SK-N-SH (cell line): ENCODE data around the gene CACNA2D4. TPM values are rescaled to one million over a fixed set of nuclear protein-coding genes. Genes with fewer than 3 reads are reported as not detected.

Source experiments
- CTCF ChIA-PET: fragments of 300-600, 350-600 bp; formaldehyde crosslinking; extraction: SDS; loops from one replicate; lab custom pipeline; 2021; lab: Yijun Ruan, JAX
- POLR2A ChIA-PET: fragments of 350-600 bp; sonication (Branson Sonifier 250); formaldehyde crosslinking; extraction: SDS; loops from one replicate; lab custom pipeline; 2020; ENCODE audit warnings: antibody characterized with exemption, inconsistent platforms; lab: Yijun Ruan, JAX
- DNase-seq: peaks from one replicate; pipeline ENCODE4 v3.0.0; 2012
- H2AFZ ChIP-seq: fragments of 200-600 bp; sonication (generic); 2 replicates; pipeline ENCODE4 v1.8.1; 2016; ENCODE audit warnings: antibody characterized with exemption, mild to moderate bottlenecking, low read depth
- H3F3A ChIP-seq: fragments of 200-600 bp; sonication (generic); replicated peaks from 2 replicates; pipeline ENCODE3; 2016; ENCODE audit warnings: antibody characterized with exemption, mild to moderate bottlenecking; ENCODE audit not compliant: insufficient read depth
- H3K27ac ChIP-seq, 2 experiments: fragments of 200-500 bp in 1 of 2; fragments of 200-600 bp in 1 of 2; sonication (Bioruptor generic) in 1 of 2; sonication (generic), shearing (Covaris generic) in 1 of 2; 2 replicates each; pipeline versions ENCODE4 v1.5.1 to v1.6.1; 2014 to 2016; ENCODE audit warnings: low read depth in 2 of 2, inconsistent platforms in 1 of 2, low read length in 1 of 2, mild to moderate bottlenecking in 1 of 2, mixed read lengths in 1 of 2
- H3K27me3 ChIP-seq: fragments of 200-600 bp; sonication (generic), shearing (Covaris generic); 2 replicates; pipeline ENCODE4 v1.6.1; 2016; ENCODE audit warnings: mixed run types; ENCODE audit not compliant: insufficient read depth
- H3K36me3 ChIP-seq, 2 experiments: fragments of 200-500 bp in 1 of 2; fragments of 200-600 bp in 1 of 2; sonication (Bioruptor generic) in 1 of 2; sonication (generic) in 1 of 2; replicated peaks in 1 of 2; 2 replicates each; pipeline versions ENCODE3 to v1.5.1; 2014 to 2016; ENCODE audit warnings: low read length in 1 of 2, mild to moderate bottlenecking in 1 of 2; ENCODE audit not compliant: insufficient read depth in 2 of 2, control insufficient read depth in 1 of 2
- H3K4me1 ChIP-seq, 2 experiments: fragments of 200-500 bp in 1 of 2; fragments of 200-600 bp in 1 of 2; sonication (Bioruptor generic) in 1 of 2; sonication (generic), shearing (Covaris generic) in 1 of 2; 2 replicates each; pipeline versions ENCODE4 v1.5.1 to v1.6.1; 2014 to 2016; ENCODE audit warnings: low read depth in 1 of 2, low read length in 1 of 2, mixed run types in 1 of 2; ENCODE audit not compliant: insufficient read depth in 2 of 2, control insufficient read depth in 1 of 2
- H3K4me2 ChIP-seq: fragments of 200-600 bp; sonication (generic), shearing (Covaris generic); 2 replicates; pipeline ENCODE4 v1.6.1; 2017; ENCODE audit warnings: mixed run types
- H3K4me3 ChIP-seq, 2 experiments: fragments of 200-500 bp in 1 of 2; fragments of 200-600 bp in 1 of 2; sonication (Bioruptor generic) in 1 of 2; sonication (generic), shearing (Covaris generic) in 1 of 2; 2 replicates each; pipeline versions ENCODE4 v1.5.1 to v1.8.1; 2014 to 2016; ENCODE audit warnings: low read depth in 2 of 2, inconsistent platforms in 1 of 2, low read length in 1 of 2, mild to moderate bottlenecking in 1 of 2, mixed read lengths in 1 of 2, moderate library complexity in 1 of 2
- H3K79me2 ChIP-seq: fragments of 200-600 bp; sonication (generic); 2 replicates; pipeline ENCODE4 v1.8.1; 2017; ENCODE audit warnings: mild to moderate bottlenecking; ENCODE audit not compliant: insufficient read depth
- H3K9ac ChIP-seq: fragments of 200-600 bp; sonication (generic); 2 replicates; pipeline ENCODE4 v1.6.1; 2017; ENCODE audit warnings: mixed run types
- H3K9me2 ChIP-seq: fragments of 200-600 bp; sonication (generic); 2 replicates; pipeline ENCODE4 v1.6.1; 2017; ENCODE audit warnings: mixed run types
- H3K9me3 ChIP-seq: fragments of 200-600 bp; sonication (generic); 2 replicates; pipeline ENCODE4 v1.6.1; 2017; ENCODE audit warnings: mixed run types, mild to moderate bottlenecking, moderate library complexity
- H4K20me1 ChIP-seq: fragments of 200-600 bp; sonication (generic); 2 replicates; pipeline ENCODE4 v1.6.1; 2017; ENCODE audit warnings: mild to moderate bottlenecking, mixed run types; ENCODE audit not compliant: insufficient read depth
- CHD2 ChIP-seq: fragments of 150-350 bp; IDR thresholded peaks from 2 replicates; pipeline ENCODE4 v1.6.1; 2018; ENCODE audit warnings: low read length; ENCODE audit not compliant: partially characterized antibody
- EZH2phosphoT487 ChIP-seq: fragments of 200-600 bp; sonication (generic); IDR thresholded peaks from 2 replicates; pipeline ENCODE4 v1.6.1; 2017; ENCODE audit warnings: low read depth, mixed run types, mild to moderate bottlenecking, antibody characterized with exemption, moderate library complexity, borderline replicate concordance
- GABPA ChIP-seq: IDR thresholded peaks from 2 replicates; pipeline ENCODE4 v1.4.0; 2012; ENCODE audit warnings: low read depth, mild to moderate bottlenecking
- MEF2A ChIP-seq: IDR thresholded peaks from 2 replicates; pipeline ENCODE4 v1.4.0; 2012; ENCODE audit warnings: low read depth, borderline replicate concordance
- MXI1 ChIP-seq: IDR thresholded peaks from 2 replicates; pipeline ENCODE4 v1.6.1; 2012; ENCODE audit warnings: mild to moderate bottlenecking, low read depth, low read length, improper control_type of control experiment
- NRF1 ChIP-seq: IDR thresholded peaks from 2 replicates; pipeline ENCODE4 v1.6.1; 2012; ENCODE audit warnings: low read depth, mild to moderate bottlenecking, low read length
- POLR2AphosphoS5 ChIP-seq: IDR thresholded peaks from 2 replicates; pipeline ENCODE4 v1.6.1; 2012; ENCODE audit warnings: low read depth, low read length
- RCOR1 ChIP-seq: fragments of 150-350 bp; IDR thresholded peaks from 2 replicates; pipeline ENCODE4 v1.6.1; 2017; ENCODE audit warnings: antibody characterized with exemption, low read length
- SIN3A ChIP-seq: IDR thresholded peaks from 2 replicates; pipeline ENCODE4 v1.6.1; 2012; ENCODE audit warnings: low read depth, mild to moderate bottlenecking, low read length, moderate library complexity, borderline replicate concordance
- TCF12 ChIP-seq: IDR thresholded peaks from 2 replicates; pipeline ENCODE4 v1.4.0; 2012
- TEAD4 ChIP-seq: IDR thresholded peaks from 2 replicates; pipeline ENCODE4 v1.4.0; 2012; ENCODE audit warnings: mild to moderate bottlenecking, borderline replicate concordance; ENCODE audit not compliant: insufficient read depth
- USF1 ChIP-seq: IDR thresholded peaks from 2 replicates; pipeline ENCODE4 v1.4.0; 2012; ENCODE audit warnings: low read depth, borderline replicate concordance
- USF2 ChIP-seq: fragments of 150-350 bp; IDR thresholded peaks from 2 replicates; pipeline ENCODE4 v1.6.1; 2017; ENCODE audit warnings: antibody characterized with exemption, low read length, low read depth, borderline replicate concordance
- WGBS: methylation state at CpG from one replicate; pipeline ENCODE4 v1.1.6; 2017; ENCODE audit warnings: low lambda C conversion rate; 5-methylcytosine and 5-hydroxymethylcytosine counted together
- polyA plus RNA-seq, 3 experiments: library from polyadenylated mRNA; depleted of rRNA; stranded (reverse); fragments of >200 nt; gene quantifications; 2 replicates each; pipeline ENCODE4 v1.2.3, GENCODE V29; 2012
- TF ChIP-seq, protein P1 (sequence below): IDR thresholded peaks from 2 replicates; pipeline ENCODE4 v1.4.0; 2012; ENCODE audit warnings: low read depth, borderline replicate concordance

Gene CACNA2D4
- polyA plus RNA-seq, 1 of the 3 experiments (the other 2 are of a cell fraction) = 0.02 TPM

- TF ChIP-seq MEF2A = no peak
- no peak for TF ChIP-seq EZH2phosphoT487
- TF ChIP-seq RCOR1 = no peak
- TF ChIP-seq CHD2 = no peak
- TF ChIP-seq GABPA = no peak
- no peak for TF ChIP-seq NRF1
- no peak for TF ChIP-seq MXI1
- TF ChIP-seq TEAD4 = no peak
- no peak for TF ChIP-seq USF1
- no peak for TF ChIP-seq SIN3A
- no peak for TF ChIP-seq POLR2AphosphoS5
- Histone ChIP-seq H3K79me2 (no peaks in the 10 kb centered on the region), H3K36me3 (no peaks in the 10 kb centered on the region), H2AFZ (no peak overlapping the region), H3K27ac (peak overlapping the region in 1 of 2 experiments; percentile 98; a peak in 2 of 4 replicates), H3K9me3 (no peaks in the 10 kb centered on the region), H3K4me3 (no peak overlapping the region), H3K4me2 (no peak overlapping the region), H3F3A (no peaks in the 10 kb centered on the region), H4K20me1 (no peaks in the 10 kb centered on the region), H3K27me3 (no peaks in the 10 kb centered on the region), H3K9ac (no peak overlapping the region), H3K9me2 (no peaks in the 10 kb centered on the region), H3K4me1 (peaks cover 4 to 69% of the 10 kb centered on the region in 2 experiments; a peak in 3 of 4 replicates)
- WGBS = 82% methylated on average over 11 of the region's 22 CpGs
- no peak for DNase-seq
- ChIA-PET POLR2A (no interaction called here), CTCF (interaction anchor here (4.5 kb wide), 1 partner anchor 104 kb away, joined by 35 read pairs; no protein-coding TSS in a partner anchor)
These were observed 83.0 kb downstream of the CACNA2D4 start for GRCh38 chr12:1835211-1836131.

GRCh38 chr12:1834186-1834925, 84.1 kb downstream of the CACNA2D4 start:
- H3K79me2 ChIP-seq = no peaks in the 10 kb centered on the region
- H3K27me3 ChIP-seq = no peaks in the 10 kb centered on the region
- no peaks in the 10 kb centered on the region for H3K9me2 ChIP-seq
- H3K4me1 ChIP-seq = peaks cover 4 to 73% of the 10 kb centered on the region in 2 experiments; a peak in 3 of 4 replicates
- no peak overlapping the region for H2AFZ ChIP-seq
- DNase-seq = no peak
- H3K4me3 ChIP-seq = no peak overlapping the region
- TF ChIP-seq, protein P1, sequence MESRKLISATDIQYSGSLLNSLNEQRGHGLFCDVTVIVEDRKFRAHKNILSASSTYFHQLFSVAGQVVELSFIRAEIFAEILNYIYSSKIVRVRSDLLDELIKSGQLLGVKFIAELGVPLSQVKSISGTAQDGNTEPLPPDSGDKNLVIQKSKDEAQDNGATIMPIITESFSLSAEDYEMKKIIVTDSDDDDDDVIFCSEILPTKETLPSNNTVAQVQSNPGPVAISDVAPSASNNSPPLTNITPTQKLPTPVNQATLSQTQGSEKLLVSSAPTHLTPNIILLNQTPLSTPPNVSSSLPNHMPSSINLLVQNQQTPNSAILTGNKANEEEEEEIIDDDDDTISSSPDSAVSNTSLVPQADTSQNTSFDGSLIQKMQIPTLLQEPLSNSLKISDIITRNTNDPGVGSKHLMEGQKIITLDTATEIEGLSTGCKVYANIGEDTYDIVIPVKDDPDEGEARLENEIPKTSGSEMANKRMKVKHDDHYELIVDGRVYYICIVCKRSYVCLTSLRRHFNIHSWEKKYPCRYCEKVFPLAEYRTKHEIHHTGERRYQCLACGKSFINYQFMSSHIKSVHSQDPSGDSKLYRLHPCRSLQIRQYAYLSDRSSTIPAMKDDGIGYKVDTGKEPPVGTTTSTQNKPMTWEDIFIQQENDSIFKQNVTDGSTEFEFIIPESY = no peak
- no peak for TF ChIP-seq TCF12
- TF ChIP-seq USF2 = no peak
- H3K36me3 ChIP-seq = no peaks in the 10 kb centered on the region
- WGBS = 56% methylated on average over 15 of the region's 34 CpGs
- no peak overlapping the region for H3K4me2 ChIP-seq
- POLR2A ChIA-PET = no interaction called here
- H3K9me3 ChIP-seq = no peaks in the 10 kb centered on the region
- CTCF ChIA-PET = interaction anchor here (1.3 kb wide), 1 partner anchor 106 kb away, joined by 8 read pairs; no protein-coding TSS in a partner anchor
- no peak overlapping the region for H3K27ac ChIP-seq
- H4K20me1 ChIP-seq = no peaks in the 10 kb centered on the region
- H3K9ac ChIP-seq = no peak overlapping the region
- no peaks in the 10 kb centered on the region for H3F3A ChIP-seq
